GM23248 (cell line): Measurements from ENCODE around the gene PDE12.

ENCODE experiments used
- EZH2 ChIP-seq: fragments of 200-600 bp; sonication (generic); IDR thresholded peaks from 2 replicates; pipeline ENCODE4 v1.6.1; 2018; ENCODE audit warnings: antibody characterized with exemption, mild to moderate bottlenecking; ENCODE audit not compliant: insufficient read depth, poor library complexity, severe bottlenecking
- EZH2phosphoT487 ChIP-seq: fragments of 200-600 bp; sonication (generic); IDR thresholded peaks from 2 replicates; pipeline ENCODE4 v1.6.1; 2018; ENCODE audit warnings: antibody characterized with exemption, moderate library complexity, mild to moderate bottlenecking, low read depth; ENCODE audit not compliant: insufficient read depth

GRCh38 chr3:57594576-57594975 is 38.5 kb downstream of the PDE12 start:
- TF ChIP-seq EZH2 (no peak), EZH2phosphoT487 (no peak)
